NCI-H526 (cell line): Measurements from ENCODE around the gene MT1B.
"Not testable (repeated sequence)": the region's sequence is repeated elsewhere in the genome, so short reads cannot be mapped to it uniquely, and the experiment has no call there.

ENCODE experiments used
- DNase-seq, 2 experiments: peaks; one replicate each; lab custom pipeline; 2025; lab: John Stamatoyannopoulos, UW

Gene MT1B

GRCh38 chr16:56637814-56638750 is 13.6 kb upstream of the MT1B start, which contains the start of gene MT1A:
Gene MT1A (plus strand): TSS chr16:56638666. CDS start chr16:56638739, 73 bp downstream.
- DNase-seq: peak in 1 of 2 experiments; percentile 43

GRCh38 chr16:56639045-56639444 is 12.6 kb upstream of the MT1B start:
- DNase-seq: no peak

- no peak for DNase-seq
Observed at GRCh38 chr16:56640076-56640475, 11.6 kb upstream of the MT1B start.

GRCh38 chr16:56641166-56641565 is 10.5 kb upstream of the MT1B start:
- DNase-seq: no peak

- DNase-seq: no peak
Observed at GRCh38 chr16:56643080-56643778, 8.5 kb upstream of the MT1B start.

GRCh38 chr16:56643833-56644232 is 7.9 kb upstream of the MT1B start:
- DNase-seq: no peak

- DNase-seq: no peak
Observed at GRCh38 chr16:56645311-56645710, 6.4 kb upstream of the MT1B start.

GRCh38 chr16:56645838-56646237 is 5.8 kb upstream of the MT1B start:
- no peak for DNase-seq

- DNase-seq: no peak
Observed at GRCh38 chr16:56647641-56648431, 3.9 kb upstream of the MT1B start.

- DNase-seq: no peak
Observed at GRCh38 chr16:56649271-56649670, 2.4 kb upstream of the MT1B start.

- no peak for DNase-seq
Observed at GRCh38 chr16:56649820-56650219, 1.9 kb upstream of the MT1B start.

GRCh38 chr16:56652600-56652999 is 914 bp downstream of the MT1B start:
- DNase-seq: no peak

GRCh38 chr16:56653218-56653617 is 1.5 kb downstream of the MT1B start:
- DNase-seq: no peak

GRCh38 chr16:56657555-56658326 is 6.1 kb downstream of the MT1B start, which contains the start of gene MT1F:
Gene MT1F (plus strand): TSS chr16:56657959. CDS start chr16:56658059, 100 bp downstream.
- DNase-seq: peak; percentile 59 to 86

GRCh38 chr16:56658327-56658875 is 6.7 kb downstream of the MT1B start:
- peak in 1 of 2 experiments; percentile 15 for DNase-seq

- peak in 1 of 2 experiments; percentile 15 for DNase-seq
Observed at GRCh38 chr16:56662357-56663354, 11.0 kb downstream of the MT1B start.

GRCh38 chr16:56664506-56664905 is 12.8 kb downstream of the MT1B start:
- no peak for DNase-seq

GRCh38 chr16:56665286-56666261 is 13.9 kb downstream of the MT1B start:
- DNase-seq: not testable (repeated sequence)
